Type B pancreatic cell (in vitro differentiated cells): ENCODE results near the gene CCNC. TPM values are rescaled to one million over a fixed set of nuclear protein-coding genes. Genes with fewer than 3 reads are reported as not detected.

Source experiments
- DNase-seq: peaks from one replicate; pipeline ENCODE4 v3.0.0; 2021; ENCODE audit warnings: mixed read lengths; ENCODE audit not compliant: unreplicated experiment; ENCODE audit errors: extremely low spot score
- H3K27ac Mint-ChIP-seq: 2 replicates; pipeline ENCODE4 v1.8.0; 2021; ENCODE audit warnings: mild to moderate bottlenecking, mixed read lengths
- H3K27me3 Mint-ChIP-seq: 2 replicates; pipeline ENCODE4 v1.8.0; 2021; ENCODE audit warnings: mixed read lengths
- H3K36me3 Mint-ChIP-seq: 2 replicates; pipeline ENCODE4 v1.8.0; 2021; ENCODE audit warnings: mixed read lengths
- H3K4me1 Mint-ChIP-seq: one replicate; pipeline ENCODE4 v1.8.0; 2021; ENCODE audit warnings: mixed read lengths; ENCODE audit not compliant: unreplicated experiment
- H3K4me3 Mint-ChIP-seq: 2 replicates; pipeline ENCODE4 v1.8.0; 2021; ENCODE audit warnings: mild to moderate bottlenecking, mixed read lengths
- H3K9me3 Mint-ChIP-seq: 2 replicates; pipeline ENCODE4 v1.8.0; 2021; ENCODE audit warnings: mixed read lengths
- long read RNA-seq: library from polyadenylated mRNA; unstranded; transcript quantifications from one replicate; pipeline ENCODE4 v2.0.0, GENCODE V29; 2020
- total RNA-seq: library from RNA; stranded (reverse); gene quantifications from 2 replicates; pipeline ENCODE4 v1.2.1, GENCODE V29; 2021; ENCODE audit warnings: low replicate concordance
- TF ChIP-seq, protein P1 (sequence below): fragments of 200-600 bp; sonication (generic); conservative IDR thresholded peaks from 2 replicates; pipeline ENCODE4 v1.5.0; 2021; ENCODE audit warnings: antibody characterized with exemption, mild to moderate bottlenecking

Gene CCNC, protein sequence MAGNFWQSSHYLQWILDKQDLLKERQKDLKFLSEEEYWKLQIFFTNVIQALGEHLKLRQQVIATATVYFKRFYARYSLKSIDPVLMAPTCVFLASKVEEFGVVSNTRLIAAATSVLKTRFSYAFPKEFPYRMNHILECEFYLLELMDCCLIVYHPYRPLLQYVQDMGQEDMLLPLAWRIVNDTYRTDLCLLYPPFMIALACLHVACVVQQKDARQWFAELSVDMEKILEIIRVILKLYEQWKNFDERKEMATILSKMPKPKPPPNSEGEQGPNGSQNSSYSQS
- 52.0 and 61.2 TPM in 2 replicates for total RNA-seq
- long read RNA-seq, transcript CCNC-210 (12 exons, 2,473 nt), result major isoform, 435 of 543 reads
- long read RNA-seq, transcript CCNC-209 (13 exons, 2,186 nt), result minor isoform, 14 of 543 reads
- long read RNA-seq, transcript CCNC-201 (13 exons, 2,212 nt), result minor isoform, 11 of 543 reads
- long read RNA-seq, transcript CCNC-207 (12 exons, 1,426 nt), result minor isoform, 6 of 543 reads
- long read RNA-seq, partial matches to known transcripts, result 9 of 543 reads
- long read RNA-seq, other reads (novel, unspliced or antisense), result 52 of 543 reads

DNA sequence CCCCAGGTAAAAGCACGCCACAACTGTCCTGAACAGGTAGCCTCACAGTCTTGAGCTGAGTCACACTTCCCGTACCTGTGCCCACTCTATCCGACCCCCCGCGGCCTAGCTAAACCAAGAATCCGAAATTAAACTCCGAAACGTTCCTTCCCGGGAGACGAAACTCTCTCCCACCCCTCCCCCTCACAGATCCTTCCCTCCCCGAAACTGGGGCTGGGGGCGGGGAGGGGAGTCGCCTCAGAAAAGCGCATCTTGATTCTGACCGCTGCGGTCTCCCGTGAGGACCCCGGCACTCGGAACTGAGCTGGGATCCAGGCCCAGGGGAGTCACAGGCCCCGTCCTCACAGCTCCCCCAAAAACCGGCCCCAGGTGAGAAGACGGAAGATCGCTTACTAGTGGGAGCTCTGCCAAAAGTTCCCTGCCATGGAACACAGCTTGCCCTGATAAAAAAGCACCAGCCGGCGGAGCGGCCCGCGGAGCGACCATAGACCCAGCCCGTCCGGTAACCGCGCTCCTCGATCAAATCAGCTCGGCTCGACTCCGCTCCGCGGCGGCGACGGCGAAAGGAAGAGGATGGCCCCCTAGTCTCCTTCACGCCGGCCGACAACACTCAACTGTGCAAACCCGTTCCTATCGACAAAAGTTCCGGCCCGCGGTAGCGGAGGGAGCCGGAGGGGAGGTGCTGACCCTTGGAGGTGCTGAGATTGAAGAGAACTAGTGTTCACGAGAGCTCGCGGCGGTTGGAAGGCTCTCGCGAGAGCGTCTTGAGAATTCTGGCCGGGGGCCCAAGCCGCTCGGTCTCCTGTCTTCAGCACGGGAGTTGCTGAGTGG, at the start of gene CCNC:
TSS of gene CCNC (minus strand) at position 558 of the 831 bp plus-strand sequence. CDS start at position 425, 133 bp downstream.
- TF ChIP-seq, protein P1, sequence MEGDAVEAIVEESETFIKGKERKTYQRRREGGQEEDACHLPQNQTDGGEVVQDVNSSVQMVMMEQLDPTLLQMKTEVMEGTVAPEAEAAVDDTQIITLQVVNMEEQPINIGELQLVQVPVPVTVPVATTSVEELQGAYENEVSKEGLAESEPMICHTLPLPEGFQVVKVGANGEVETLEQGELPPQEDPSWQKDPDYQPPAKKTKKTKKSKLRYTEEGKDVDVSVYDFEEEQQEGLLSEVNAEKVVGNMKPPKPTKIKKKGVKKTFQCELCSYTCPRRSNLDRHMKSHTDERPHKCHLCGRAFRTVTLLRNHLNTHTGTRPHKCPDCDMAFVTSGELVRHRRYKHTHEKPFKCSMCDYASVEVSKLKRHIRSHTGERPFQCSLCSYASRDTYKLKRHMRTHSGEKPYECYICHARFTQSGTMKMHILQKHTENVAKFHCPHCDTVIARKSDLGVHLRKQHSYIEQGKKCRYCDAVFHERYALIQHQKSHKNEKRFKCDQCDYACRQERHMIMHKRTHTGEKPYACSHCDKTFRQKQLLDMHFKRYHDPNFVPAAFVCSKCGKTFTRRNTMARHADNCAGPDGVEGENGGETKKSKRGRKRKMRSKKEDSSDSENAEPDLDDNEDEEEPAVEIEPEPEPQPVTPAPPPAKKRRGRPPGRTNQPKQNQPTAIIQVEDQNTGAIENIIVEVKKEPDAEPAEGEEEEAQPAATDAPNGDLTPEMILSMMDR, result no peak
- no peaks in the 10 kb centered on the region for H3K9me3 Mint-ChIP-seq
- H3K4me3 Mint-ChIP-seq, result peak within 1 kb of the TSS; percentile 95
- DNase-seq, result peak; percentile 97
- H3K27ac Mint-ChIP-seq, result peak within 1 kb of the TSS; percentile 99
- peaks cover 10% of the 10 kb centered on the region for H3K36me3 Mint-ChIP-seq
- H3K27me3 Mint-ChIP-seq, result peaks cover 4% of the 10 kb centered on the region
- peaks cover 18% of the 10 kb centered on the region for H3K4me1 Mint-ChIP-seq

- peaks cover 5% of the 10 kb centered on the region for H3K9me3 Mint-ChIP-seq
- no peak for DNase-seq
- H3K36me3 Mint-ChIP-seq, result no peaks in the 10 kb centered on the region
- peaks cover 93% of the 10 kb centered on the region for H3K27me3 Mint-ChIP-seq
- TF ChIP-seq, protein P1, result no peak
- H3K4me1 Mint-ChIP-seq, result no peaks in the 10 kb centered on the region
- no peak overlapping the region for H3K27ac Mint-ChIP-seq
- H3K4me3 Mint-ChIP-seq, result no peak overlapping the region
These were observed 48.7 kb upstream of the CCNC start for GRCh38 chr6:99617131-99617530.

GRCh38 chr6:99614430-99615186, 46.1 kb upstream of the CCNC start:
- peak overlapping the region; percentile 79 for H3K4me3 Mint-ChIP-seq
- H3K9me3 Mint-ChIP-seq, result peaks cover 5% of the 10 kb centered on the region
- TF ChIP-seq, protein P1, result peak; percentile 58
- H3K36me3 Mint-ChIP-seq, result no peaks in the 10 kb centered on the region
- H3K27ac Mint-ChIP-seq, result no peak overlapping the region
- no peak for DNase-seq
- H3K4me1 Mint-ChIP-seq, result no peaks in the 10 kb centered on the region
- peaks cover 92% of the 10 kb centered on the region for H3K27me3 Mint-ChIP-seq

DNA sequence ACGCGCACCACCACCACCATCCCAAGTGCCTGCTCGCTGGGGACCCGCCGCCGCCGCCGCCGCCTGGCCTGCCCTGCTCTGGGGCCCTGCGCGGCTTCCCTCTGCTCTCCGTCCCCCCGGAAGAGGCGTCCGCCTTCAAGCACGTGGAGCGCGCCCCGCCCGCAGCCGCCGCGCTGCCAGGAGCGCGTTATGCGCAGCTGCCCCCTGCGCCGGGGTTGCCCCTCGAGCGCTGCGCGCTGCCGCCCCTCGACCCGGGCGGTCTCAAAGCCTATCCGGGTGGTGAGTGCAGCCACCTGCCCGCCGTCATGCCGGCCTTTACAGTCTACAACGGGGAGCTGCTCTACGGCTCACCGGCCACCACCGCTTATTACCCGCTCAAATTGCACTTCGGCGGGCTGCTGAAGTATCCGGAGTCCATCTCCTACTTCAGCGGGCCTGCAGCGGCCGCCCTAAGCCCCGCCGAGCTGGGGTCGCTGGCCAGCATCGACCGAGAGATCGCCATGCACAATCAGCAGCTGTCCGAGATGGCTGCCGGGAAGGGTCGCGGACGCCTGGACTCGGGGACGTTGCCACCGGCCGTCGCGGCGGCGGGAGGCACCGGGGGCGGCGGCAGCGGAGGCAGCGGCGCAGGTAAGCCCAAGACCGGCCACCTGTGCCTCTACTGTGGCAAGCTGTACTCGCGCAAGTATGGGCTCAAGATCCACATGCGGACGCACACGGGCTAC, 45.4 kb upstream of the CCNC start:
- peaks cover 5% of the 10 kb centered on the region for H3K9me3 Mint-ChIP-seq
- no peak overlapping the region for H3K27ac Mint-ChIP-seq
- no peak for DNase-seq
- peak overlapping the region; percentile 79 for H3K4me3 Mint-ChIP-seq
- no peaks in the 10 kb centered on the region for H3K4me1 Mint-ChIP-seq
- H3K36me3 Mint-ChIP-seq, result no peaks in the 10 kb centered on the region
- peaks cover 92% of the 10 kb centered on the region for H3K27me3 Mint-ChIP-seq
- TF ChIP-seq, protein P1, result peak; percentile 25

- TF ChIP-seq, protein P1, result peak; percentile 71
- H3K27me3 Mint-ChIP-seq, result peaks cover 92% of the 10 kb centered on the region
- peaks cover 3% of the 10 kb centered on the region for H3K9me3 Mint-ChIP-seq
- H3K4me1 Mint-ChIP-seq, result no peaks in the 10 kb centered on the region
- H3K4me3 Mint-ChIP-seq, result peak overlapping the region; percentile 59
- H3K36me3 Mint-ChIP-seq, result no peaks in the 10 kb centered on the region
- DNase-seq, result no peak
- no peak overlapping the region for H3K27ac Mint-ChIP-seq
These were observed 44.9 kb upstream of the CCNC start for GRCh38 chr6:99613409-99613704.
